Esophagus squamous epithelium (tissue), 5 donors: ENCODE results near the gene AGO3. TPM values are rescaled to one million over a fixed set of nuclear protein-coding genes. Genes with fewer than 3 reads are reported as not detected.

Experiments used
- DNase-seq: peaks from one replicate; lab custom pipeline; 2025; lab: John Stamatoyannopoulos, UW
- H3K27ac ChIP-seq, 4 donors: fragments of 200-600 bp; sonication (generic); one replicate each; pipeline ENCODE4 v1.5.1; 2016 to 2019; ENCODE audit warnings: mild to moderate bottlenecking in 1 of 4
- H3K27me3 ChIP-seq, 4 donors: fragments of 200-600 bp; sonication (generic); 1 replicate in 3 of 4; 2 replicates in 1 of 4; pipeline versions ENCODE4 v1.5.1 to v1.6.0; 2017 to 2021; ENCODE audit warnings: antibody characterized with exemption in 1 of 4
- H3K36me3 ChIP-seq, 3 donors: fragments of 200-600 bp; sonication (generic); one replicate each; pipeline ENCODE4 v1.5.1; 2016 to 2019
- H3K4me1 ChIP-seq, 3 donors: fragments of 200-600 bp; sonication (generic); one replicate each; pipeline ENCODE4 v1.5.1; 2017 to 2019
- H3K4me3 ChIP-seq, 4 donors: fragments of 200-600 bp; sonication (generic); 1 replicate in 3 of 4; 2 replicates in 1 of 4; pipeline ENCODE4 v1.5.1; 2016 to 2019; ENCODE audit warnings: mild to moderate bottlenecking in 2 of 4, moderate library complexity in 1 of 4
- H3K9me3 ChIP-seq, 3 donors: fragments of 200-600 bp; sonication (generic); one replicate each; pipeline ENCODE4 v1.5.1; 2016 to 2019
- POLR2A ChIP-seq, 4 donors: fragments of 450-650 bp; IDR thresholded peaks; one replicate each; pipeline ENCODE4 v1.6.1; 2017; ENCODE audit warnings: antibody characterized with exemption in 4 of 4, mild to moderate bottlenecking in 4 of 4, moderate library complexity in 3 of 4
- WGBS, 2 donors: methylation state at CpG; one replicate each; pipeline ENCODE4 v1.1.5; 2018; 5-methylcytosine and 5-hydroxymethylcytosine counted together
- intact Hi-C: fragments of 100-400 bp; cut with DNase I; formaldehyde crosslinking; loops from one replicate; pipeline ENCODE4 v1.15.0; 2022
- total RNA-seq, 4 donors: library from RNA; depleted of rRNA; stranded (reverse); fragments of >200 nt; gene quantifications; one replicate each; pipeline ENCODE4 v1.1.0, GENCODE V29; 2016
- TF ChIP-seq, protein P1 (sequence below), 6 experiments: fragments of 450-650 bp in 4 of 6; fragments of 200-600 bp in 2 of 6; sonication (generic) in 2 of 6; IDR thresholded peaks; one replicate each; pipeline ENCODE4 v1.5.1; 2016 to 2019; ENCODE audit warnings: antibody characterized with exemption in 6 of 6, mild to moderate bottlenecking in 4 of 6, moderate library complexity in 4 of 6
- donor health status: DM: yes; HTN: yes; CAD: no.

The AGO3 gene
- total RNA-seq, 4 donors from 2014 or later: 8.1 to 17.0 (median 12.0) TPM

GRCh38 chr1:36068866-36069265 lies 138.0 kb downstream of the AGO3 start:
- no peaks in the 10 kb centered on the region for H3K4me1 ChIP-seq
- no peaks in the 10 kb centered on the region for H3K27me3 ChIP-seq
- no peak overlapping the region for H3K4me3 ChIP-seq
- no peaks in the 10 kb centered on the region for H3K36me3 ChIP-seq
- H3K27ac ChIP-seq: no peak overlapping the region
- no peaks in the 10 kb centered on the region for H3K9me3 ChIP-seq
- no peak for TF ChIP-seq POLR2A (IDR thresholded peaks at IDR 0.05)
- TF ChIP-seq, protein P1, sequence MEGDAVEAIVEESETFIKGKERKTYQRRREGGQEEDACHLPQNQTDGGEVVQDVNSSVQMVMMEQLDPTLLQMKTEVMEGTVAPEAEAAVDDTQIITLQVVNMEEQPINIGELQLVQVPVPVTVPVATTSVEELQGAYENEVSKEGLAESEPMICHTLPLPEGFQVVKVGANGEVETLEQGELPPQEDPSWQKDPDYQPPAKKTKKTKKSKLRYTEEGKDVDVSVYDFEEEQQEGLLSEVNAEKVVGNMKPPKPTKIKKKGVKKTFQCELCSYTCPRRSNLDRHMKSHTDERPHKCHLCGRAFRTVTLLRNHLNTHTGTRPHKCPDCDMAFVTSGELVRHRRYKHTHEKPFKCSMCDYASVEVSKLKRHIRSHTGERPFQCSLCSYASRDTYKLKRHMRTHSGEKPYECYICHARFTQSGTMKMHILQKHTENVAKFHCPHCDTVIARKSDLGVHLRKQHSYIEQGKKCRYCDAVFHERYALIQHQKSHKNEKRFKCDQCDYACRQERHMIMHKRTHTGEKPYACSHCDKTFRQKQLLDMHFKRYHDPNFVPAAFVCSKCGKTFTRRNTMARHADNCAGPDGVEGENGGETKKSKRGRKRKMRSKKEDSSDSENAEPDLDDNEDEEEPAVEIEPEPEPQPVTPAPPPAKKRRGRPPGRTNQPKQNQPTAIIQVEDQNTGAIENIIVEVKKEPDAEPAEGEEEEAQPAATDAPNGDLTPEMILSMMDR (IDR thresholded peaks at IDR 0.05): no peak
- intact Hi-C loops: no loop called here
- WGBS, 2 donors: 83 to 96% methylated on average over 2 of the region's 2 CpGs
- DNase-seq: no peak

GRCh38 chr1:36070349-36070748 lies 139.4 kb downstream of the AGO3 start:
- no peak for TF ChIP-seq POLR2A (IDR thresholded peaks at IDR 0.05)
- intact Hi-C loops: no loop called here
- no peaks in the 10 kb centered on the region for H3K9me3 ChIP-seq
- no peaks in the 10 kb centered on the region for H3K27me3 ChIP-seq
- no peak overlapping the region for H3K4me3 ChIP-seq
- no peak for DNase-seq
- WGBS, 2 donors: 70 to 71% methylated on average over 2 of the region's 2 CpGs
- H3K27ac ChIP-seq: no peak overlapping the region
- H3K36me3 ChIP-seq: no peaks in the 10 kb centered on the region
- H3K4me1 ChIP-seq: no peaks in the 10 kb centered on the region

- Histone ChIP-seq H3K4me1 (no peaks in the 10 kb centered on the region), H3K27ac (no peak overlapping the region), H3K9me3 (no peaks in the 10 kb centered on the region), H3K4me3 (no peak overlapping the region), H3K27me3 (no peaks in the 10 kb centered on the region), H3K36me3 (no peaks in the 10 kb centered on the region)
- TF ChIP-seq POLR2A (IDR thresholded peaks at IDR 0.05): no peak
- TF ChIP-seq, protein P1 (IDR thresholded peaks at IDR 0.05): no peak
- no peak for DNase-seq
- WGBS, 2 donors: 59 to 72% methylated on average over 4 of the region's 4 CpGs
- intact Hi-C loops: no loop called here
These were observed 146.2 kb downstream of the AGO3 start for GRCh38 chr1:36076979-36077573.

- Histone ChIP-seq H3K27ac (no peak overlapping the region), H3K9me3 (no peaks in the 10 kb centered on the region), H3K4me3 (no peak overlapping the region), H3K36me3 (no peaks in the 10 kb centered on the region), H3K4me1 (peaks cover 6 to 17% (median 13%) of the 10 kb centered on the region in 3 donors), H3K27me3 (peaks cover 0 to 19% (median 1%) of the 10 kb centered on the region in 4 donors)
- intact Hi-C loops: no loop called here
- WGBS, 2 donors: 46 to 55% methylated on average over 3 of the region's 3 CpGs
- TF ChIP-seq POLR2A (IDR thresholded peaks at IDR 0.05): no peak
- TF ChIP-seq, protein P1 (IDR thresholded peaks at IDR 0.05): no peak
- no peak for DNase-seq
These were observed 149.3 kb downstream of the AGO3 start for GRCh38 chr1:36080236-36080635.

DNA sequence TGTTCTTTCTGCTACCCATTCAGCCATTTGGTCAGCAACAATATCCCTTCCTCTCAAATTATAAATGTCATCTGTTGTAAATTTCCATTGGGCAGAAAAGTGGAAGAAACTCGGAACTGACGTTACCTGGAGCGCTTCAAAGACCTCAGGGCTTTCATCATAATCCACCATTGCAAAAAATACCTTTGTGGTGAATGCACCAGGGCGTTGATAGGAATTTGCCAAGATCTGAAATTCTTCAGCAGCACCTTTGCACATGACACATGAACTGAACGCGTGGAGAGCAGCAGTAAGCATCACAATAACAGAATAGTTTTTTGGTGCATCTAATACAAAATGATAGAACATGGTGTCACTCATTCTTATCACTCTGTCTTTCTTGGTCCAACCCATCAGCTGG lies 149.9 kb downstream of the AGO3 start:
- Histone ChIP-seq H3K4me3 (no peak overlapping the region), H3K27ac (no peak overlapping the region), H3K27me3 (peaks cover 0 to 20% (median 1%) of the 10 kb centered on the region in 4 donors), H3K36me3 (no peaks in the 10 kb centered on the region), H3K4me1 (peaks cover 6 to 17% (median 13%) of the 10 kb centered on the region in 3 donors), H3K9me3 (no peaks in the 10 kb centered on the region)
- 43 to 53% methylated on average over 6 of the region's 6 CpGs for WGBS, 2 donors
- intact Hi-C loops: no loop called here
- TF ChIP-seq, protein P1 (IDR thresholded peaks at IDR 0.05): no peak
- no peak for TF ChIP-seq POLR2A (IDR thresholded peaks at IDR 0.05)
- no peak for DNase-seq
